ENCODE data around the gene AVPI1. TPM values are rescaled to one million over a fixed set of nuclear protein-coding genes. Genes with fewer than 3 reads are reported as not detected.

Gene AVPI1
- total RNA-seq = 21.4 and 24.5 TPM in 2 replicates

DNA sequence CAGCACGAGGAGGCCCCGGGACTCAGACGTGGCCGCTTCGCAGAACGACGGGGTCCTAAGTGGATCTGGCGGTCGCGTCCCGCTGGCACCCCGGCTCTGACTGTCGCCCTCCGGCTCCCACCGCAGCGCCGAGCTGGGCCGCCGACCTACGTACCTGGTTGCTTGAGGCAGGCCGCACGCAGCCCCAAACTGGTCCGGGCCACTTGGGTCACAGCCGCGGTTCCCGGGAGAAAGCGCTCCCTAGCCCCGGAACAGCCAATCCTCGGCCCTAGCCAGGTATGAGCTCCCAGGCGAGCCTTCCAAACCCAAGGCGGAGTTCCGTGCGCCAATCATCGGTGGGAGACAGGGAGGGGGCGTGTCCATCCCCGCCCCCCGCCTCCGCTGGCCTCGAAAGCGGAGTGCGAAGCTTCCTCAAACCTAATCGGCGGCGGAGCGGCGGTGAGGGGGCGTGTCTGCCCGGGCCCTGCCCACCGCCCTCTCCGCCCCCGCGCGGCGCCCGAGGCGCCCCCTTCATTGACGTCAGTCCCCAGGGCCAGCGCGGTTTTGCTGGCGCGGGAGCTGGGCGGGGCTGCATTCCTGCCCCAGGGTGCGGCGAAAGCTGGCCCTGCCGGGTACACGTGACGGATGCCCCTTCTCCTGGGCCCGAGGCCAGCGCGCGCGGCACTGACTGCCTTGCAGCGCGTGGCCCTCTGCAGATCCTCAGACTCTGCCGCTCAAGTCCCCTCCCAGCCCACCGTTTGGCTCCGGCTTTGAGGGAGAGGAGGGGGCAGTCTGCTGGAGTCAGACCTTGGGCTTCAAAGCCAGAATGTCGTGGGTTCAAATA, at the start of gene AVPI1:
Gene AVPI1, minus strand, starts transcription at position 280 of the 823 bp plus-strand sequence. CDS start 7,336 bp downstream, outside the sequence.

DNA sequence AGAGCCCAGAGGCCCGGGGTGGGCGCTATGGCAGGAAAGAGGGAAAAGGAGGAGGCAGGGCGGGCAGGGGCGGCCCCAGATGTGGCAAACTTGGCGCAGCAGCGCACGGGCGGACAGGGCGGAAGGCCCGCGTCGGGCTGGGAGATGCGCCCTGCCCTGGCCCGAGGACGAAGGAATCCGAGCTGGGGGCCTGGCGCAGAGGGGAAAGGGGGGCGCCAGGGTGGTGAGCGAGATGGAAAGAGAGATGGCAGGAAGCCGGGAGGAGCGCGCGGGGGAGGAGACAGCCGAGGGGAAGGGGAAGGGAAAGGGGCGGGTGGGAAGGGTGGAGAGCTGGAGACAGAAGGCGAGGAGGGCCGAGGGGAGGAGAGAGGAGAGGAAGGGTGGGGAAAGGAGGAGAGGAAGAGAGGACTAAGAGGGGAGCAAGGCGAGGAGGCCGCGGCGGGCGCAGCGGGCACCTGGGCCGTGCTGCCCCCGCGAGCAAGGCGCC, 26.3 kb upstream of the AVPI1 start, which contains the start of gene MARVELD1:
Gene MARVELD1, plus strand, starts transcription at position 392 of the 487 bp plus-strand sequence. CDS start 147 bp downstream, outside the sequence.

GRCh38 chr10:97640174-97640867, 46.7 kb downstream of the AVPI1 start, which contains the start of gene PI4K2A:
TSS of gene PI4K2A (plus strand) at chr10:97640671. CDS start at chr10:97640743, 72 bp downstream.

GRCh38 chr10:97632949-97633884, 53.8 kb downstream of the AVPI1 start, which contains the start of gene MORN4:
TSS of gene MORN4 (minus strand) at chr10:97633500. CDS start at chr10:97619653, 13,847 bp downstream.

Other genes starting within 250 kb of the AVPI1 start
- gene EXOSC1, start 241.2 kb downstream of the AVPI1 start, total RNA-seq = 55.8 and 65.1 TPM in 2 replicates
- 54.1 and 54.3 TPM in 2 replicates for gene ZDHHC16, start 241.1 kb downstream of the AVPI1 start, total RNA-seq
- 97.0 and 103 TPM in 2 replicates for gene MMS19, start 188.8 kb downstream of the AVPI1 start, total RNA-seq
- gene UBTD1, start 188.3 kb downstream of the AVPI1 start, total RNA-seq = 19.5 and 20.2 TPM in 2 replicates
- 0.89 and 1.0 TPM in 2 replicates for gene ANKRD2, start 114.5 kb downstream of the AVPI1 start, total RNA-seq
- 0.67 and 1.0 TPM in 2 replicates for gene HOGA1, start 102.9 kb downstream of the AVPI1 start, total RNA-seq
- not detected in 2 replicates for gene C10orf62, start 97.5 kb downstream of the AVPI1 start, total RNA-seq
- gene MORN4, start 53.7 kb downstream of the AVPI1 start, total RNA-seq = 6.2 and 9.4 TPM in 2 replicates
- gene PI4K2A, start 46.6 kb downstream of the AVPI1 start, total RNA-seq = 22.2 and 22.3 TPM in 2 replicates
- 36.3 and 44.9 TPM in 2 replicates for gene MARVELD1, start 26.5 kb upstream of the AVPI1 start, total RNA-seq
- gene ZFYVE27, start 49.9 kb upstream of the AVPI1 start, total RNA-seq = 10.1 and 10.7 TPM in 2 replicates
- gene SFRP5, start 84.8 kb upstream of the AVPI1 start, total RNA-seq = not detected in 2 replicates
- under 0.01 TPM in 1 of 2 replicates, not detected in the other for gene GOLGA7B, start 162.6 kb upstream of the AVPI1 start, total RNA-seq

Data from bronchus fibroblast of lung (primary cell).